Stimulated activated CD8-positive, alpha-beta memory T cell treated with anti-CD3 and anti-CD28 coated beads, Interleukin-15, amount 100 ng/mL, for 4 hours (primary cell): ENCODE results near the gene DLG5.

Source experiments
- DNase-seq, 2 donors: peaks; one replicate each; pipeline ENCODE4 v3.0.0-alpha.2; 2020; ENCODE audit warnings: low read depth in 2 of 2

Gene DLG5

DNA sequence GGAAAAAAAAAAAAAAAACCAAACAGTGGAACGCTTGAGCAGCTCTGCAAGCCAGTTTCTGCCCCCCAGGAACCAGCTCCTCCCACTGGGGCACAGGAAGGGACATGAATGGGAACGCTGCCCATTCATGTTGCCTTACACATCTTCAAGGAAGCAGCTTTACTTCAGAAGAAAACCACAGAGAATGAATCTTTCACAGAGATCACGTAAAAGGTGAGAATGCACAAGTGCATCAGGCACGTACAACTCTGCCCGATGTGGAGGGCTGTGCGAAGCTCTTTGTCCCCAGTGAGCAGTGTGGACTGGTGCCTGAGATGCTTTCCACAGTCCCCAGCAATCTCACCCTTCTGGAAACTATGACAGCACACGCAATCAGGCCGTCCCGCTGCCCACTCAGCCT lies 106.2 kb downstream of the DLG5 start:
- no peak for DNase-seq

GRCh38 chr10:77819210-77820112 lies 107.1 kb downstream of the DLG5 start:
- DNase-seq: no peak

GRCh38 chr10:77818378-77818777 lies 108.2 kb downstream of the DLG5 start:
- DNase-seq: no peak

DNA sequence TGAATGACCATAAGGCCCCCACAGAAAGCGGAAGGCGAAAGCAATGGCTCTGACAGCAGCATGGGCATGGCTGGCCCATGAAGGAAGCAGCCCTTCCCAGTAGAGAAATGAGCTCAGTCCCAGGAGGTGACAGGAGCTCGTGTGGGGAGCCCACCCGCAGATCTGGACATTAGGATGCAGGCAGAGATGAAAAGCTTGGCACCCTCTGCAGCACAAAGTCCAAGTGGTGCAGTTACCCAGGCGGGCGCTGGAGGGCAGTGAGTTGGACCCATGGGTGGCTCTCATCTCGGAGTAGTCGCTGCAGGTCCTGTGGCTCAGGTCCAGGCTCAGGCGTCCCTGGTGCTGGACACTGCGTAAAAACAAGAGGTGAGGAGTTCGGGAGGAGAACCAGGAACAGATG lies 109.0 kb downstream of the DLG5 start:
- DNase-seq: no peak

DNA sequence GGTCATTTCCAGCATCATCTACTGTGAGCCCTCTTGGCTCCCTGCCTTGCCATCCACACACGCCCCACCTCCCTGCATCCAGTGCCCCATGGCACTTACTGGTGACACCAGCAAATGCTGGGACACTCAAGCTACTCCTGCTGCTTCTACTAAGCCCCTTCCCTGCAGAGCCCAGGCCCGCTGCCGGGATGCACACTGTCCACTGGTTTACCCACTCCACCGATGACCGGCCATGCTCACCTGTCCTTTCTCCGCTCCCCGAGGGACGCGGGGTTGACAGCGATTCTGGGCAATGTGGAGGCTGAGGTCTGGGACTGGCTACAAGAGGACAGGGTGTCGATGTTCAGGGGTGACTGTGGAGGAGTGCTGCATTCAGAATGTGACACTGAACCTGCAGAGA lies 110.2 kb downstream of the DLG5 start:
- DNase-seq: no peak

GRCh38 chr10:77812741-77813140 lies 113.8 kb downstream of the DLG5 start:
- no peak for DNase-seq

DNA sequence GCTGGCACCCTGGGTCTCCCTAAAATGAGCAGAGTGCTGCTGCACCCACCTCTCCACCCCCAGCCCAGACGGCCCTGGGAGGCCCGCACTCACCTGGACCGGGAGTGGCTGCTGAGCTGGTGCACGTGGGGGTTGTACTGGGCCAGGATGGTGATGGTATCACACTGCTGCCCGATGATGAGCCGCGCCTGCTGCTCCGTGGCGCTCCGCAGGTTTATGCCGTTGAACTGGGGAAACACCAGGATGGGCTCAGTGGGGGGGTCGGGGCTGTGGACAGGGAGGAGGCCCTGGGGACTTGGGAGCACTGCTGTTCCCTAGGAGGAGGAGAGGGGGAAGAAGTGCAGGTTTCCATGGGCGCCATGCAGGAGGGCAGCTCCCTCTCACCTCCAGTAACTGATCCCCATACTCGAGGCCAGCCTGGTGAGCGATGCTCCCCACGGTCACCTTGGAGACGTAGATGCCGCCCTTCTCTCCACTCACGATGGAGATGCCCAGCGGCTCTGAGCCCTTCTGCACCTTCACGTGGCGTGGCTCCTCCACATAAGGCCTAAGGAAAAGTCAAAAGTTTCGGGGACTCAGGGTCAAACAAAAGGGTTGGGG lies 114.6 kb downstream of the DLG5 start:
- no peak for DNase-seq

- DNase-seq: no peak
Measured at GRCh38 chr10:77810446-77811335, 115.9 kb downstream of the DLG5 start.

GRCh38 chr10:77809336-77809735 lies 117.2 kb downstream of the DLG5 start:
- DNase-seq: no peak

- DNase-seq: no peak
Measured at GRCh38 chr10:77807706-77808105, 118.8 kb downstream of the DLG5 start.

DNA sequence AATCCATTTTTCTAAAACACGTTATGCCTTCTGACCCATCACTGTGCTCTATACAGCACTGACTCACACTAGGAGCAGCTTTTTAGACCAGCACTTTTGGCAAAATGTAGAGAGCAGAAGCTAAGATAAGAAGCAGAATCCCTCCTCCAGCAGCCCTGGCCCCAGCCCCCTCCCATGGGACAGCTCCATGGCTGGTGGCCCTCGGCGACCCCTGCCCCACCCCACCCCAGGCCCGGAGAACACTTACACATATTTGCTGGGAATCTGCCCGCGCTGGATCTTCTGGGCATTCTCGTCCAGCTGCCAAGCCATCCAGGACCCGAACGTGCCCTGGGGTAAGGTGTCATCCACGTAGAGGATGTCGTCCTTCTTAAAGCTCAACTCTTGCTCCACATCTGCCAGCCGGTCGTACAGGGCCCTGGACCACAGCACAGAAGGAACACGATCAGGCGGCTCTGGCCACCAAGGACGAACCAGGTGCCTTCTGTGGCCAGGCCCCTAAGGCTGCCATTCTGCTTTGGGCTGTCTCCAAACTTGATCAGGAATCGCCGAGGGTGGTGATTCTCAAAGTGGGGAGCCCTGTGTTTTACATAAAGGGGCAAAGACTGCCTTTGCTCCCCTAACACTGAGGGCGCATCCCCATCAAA lies 119.9 kb downstream of the DLG5 start:
- no peak for DNase-seq

DNA sequence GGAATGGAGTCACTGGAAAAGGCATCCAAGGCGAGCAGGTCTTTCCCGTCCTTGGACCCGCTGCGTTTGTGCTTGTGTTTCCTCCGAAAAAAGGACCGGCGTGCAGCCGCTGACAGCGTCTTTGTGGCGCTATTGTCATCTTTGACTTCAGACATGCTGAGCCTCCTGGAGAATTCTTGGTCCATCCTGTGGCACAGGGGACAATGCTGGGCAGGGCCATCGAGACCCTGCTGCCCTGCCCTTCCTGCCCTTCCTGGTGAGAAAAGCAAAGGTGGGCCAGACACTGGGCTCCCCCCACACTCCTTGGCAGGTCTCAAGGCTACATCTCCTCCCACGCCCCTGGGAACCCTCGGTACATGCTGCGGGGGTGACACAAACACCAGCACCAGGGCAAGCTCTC lies 120.9 kb downstream of the DLG5 start:
- no peak for DNase-seq

GRCh38 chr10:77804371-77804770 lies 122.2 kb downstream of the DLG5 start:
- DNase-seq: no peak

- peak; percentile 5 to 9 for DNase-seq
Measured at GRCh38 chr10:77801474-77802161, 124.9 kb downstream of the DLG5 start.

GRCh38 chr10:77800738-77801266 lies 125.8 kb downstream of the DLG5 start:
- no peak for DNase-seq

DNA sequence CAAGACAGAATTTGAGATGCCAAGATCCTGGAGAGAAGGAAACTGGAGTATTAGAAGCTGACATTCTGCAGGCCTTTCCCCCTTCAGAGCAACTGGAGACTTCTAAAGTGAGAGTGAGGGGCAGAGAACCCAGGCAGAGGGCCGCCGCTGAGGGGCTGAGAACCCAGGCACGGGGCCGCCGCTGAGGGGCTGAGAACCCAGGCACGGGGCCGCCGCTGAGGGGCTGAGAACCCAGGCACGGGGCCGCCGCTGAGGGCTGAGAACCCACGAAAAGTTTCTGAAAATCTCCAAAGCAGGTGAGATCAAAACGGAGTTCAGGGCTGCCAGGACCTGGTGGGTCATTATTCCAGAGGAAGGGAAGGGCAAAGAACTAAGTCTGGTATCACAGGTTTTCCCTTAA lies 126.2 kb downstream of the DLG5 start:
- no peak for DNase-seq

- DNase-seq: no peak
Measured at GRCh38 chr10:77799352-77799751, 127.2 kb downstream of the DLG5 start.

DNA sequence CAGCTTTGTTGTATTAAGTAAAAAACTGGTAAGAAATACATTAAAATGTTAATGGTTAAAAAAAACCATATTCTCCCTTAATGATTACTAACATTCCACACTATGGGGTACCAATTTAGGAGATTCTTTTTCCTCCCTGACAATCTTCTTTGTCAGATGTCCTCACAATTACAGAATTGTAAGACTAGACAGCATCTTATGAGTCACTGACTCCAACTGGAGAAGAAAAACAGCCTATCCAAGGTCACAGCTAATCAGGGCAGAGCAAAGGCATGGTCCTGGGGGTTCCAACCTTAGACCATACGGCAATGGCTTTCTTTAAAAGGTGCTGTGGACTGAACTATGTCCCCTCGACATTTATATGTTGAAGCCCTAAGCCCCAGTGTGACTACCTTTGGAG lies 127.6 kb downstream of the DLG5 start:
- no peak for DNase-seq

- DNase-seq: no peak
Measured at GRCh38 chr10:77796311-77796915, 130.1 kb downstream of the DLG5 start.

DNA sequence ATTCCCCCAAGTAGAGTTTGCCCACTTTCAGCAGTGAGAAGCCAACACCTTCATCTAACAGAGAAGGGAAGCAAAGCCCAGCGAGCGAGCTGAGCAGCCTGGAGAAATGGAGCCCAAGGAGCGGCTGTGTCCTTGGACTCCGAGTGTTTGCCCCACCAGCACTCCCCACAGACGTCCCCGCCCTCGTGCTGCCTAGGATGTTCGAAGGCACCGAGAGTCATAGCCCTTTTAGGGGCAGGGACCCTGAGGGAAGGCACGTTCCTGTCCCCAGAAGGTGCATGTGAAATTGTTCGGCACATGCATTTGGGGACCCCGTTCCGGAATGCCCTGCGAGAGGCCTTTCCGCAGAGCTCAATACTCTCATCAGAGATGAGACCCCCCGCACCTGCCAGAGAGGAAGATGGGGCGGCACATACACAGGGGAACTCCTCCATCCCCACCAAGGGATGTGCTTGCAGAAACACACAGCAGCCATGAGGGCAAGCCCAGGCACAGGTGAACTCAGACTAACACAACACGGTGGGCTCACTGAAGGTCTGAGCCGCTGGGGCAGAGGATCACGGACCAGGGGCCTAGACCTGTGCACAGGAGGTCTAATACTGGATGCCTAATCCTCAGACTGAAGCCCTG lies 131.0 kb downstream of the DLG5 start:
- DNase-seq: no peak
